GM18511 (cell line): ENCODE results near the gene GABRP.
A peak's percentile ranks its signal among the peaks of the same experiment; 100 is the strongest.
"Not testable (repeated sequence)": the region's sequence is repeated elsewhere in the genome, so short reads cannot be mapped to it uniquely, and the experiment has no call there.

Source experiments
- ATAC-seq: cut with Tn5 transposase; IDR thresholded peaks from one replicate; pipeline ENCODE4 v1.9.1; 2021; ENCODE audit warnings: mild to moderate bottlenecking, moderate library complexity; ENCODE audit not compliant: unreplicated experiment

Gene GABRP

DNA sequence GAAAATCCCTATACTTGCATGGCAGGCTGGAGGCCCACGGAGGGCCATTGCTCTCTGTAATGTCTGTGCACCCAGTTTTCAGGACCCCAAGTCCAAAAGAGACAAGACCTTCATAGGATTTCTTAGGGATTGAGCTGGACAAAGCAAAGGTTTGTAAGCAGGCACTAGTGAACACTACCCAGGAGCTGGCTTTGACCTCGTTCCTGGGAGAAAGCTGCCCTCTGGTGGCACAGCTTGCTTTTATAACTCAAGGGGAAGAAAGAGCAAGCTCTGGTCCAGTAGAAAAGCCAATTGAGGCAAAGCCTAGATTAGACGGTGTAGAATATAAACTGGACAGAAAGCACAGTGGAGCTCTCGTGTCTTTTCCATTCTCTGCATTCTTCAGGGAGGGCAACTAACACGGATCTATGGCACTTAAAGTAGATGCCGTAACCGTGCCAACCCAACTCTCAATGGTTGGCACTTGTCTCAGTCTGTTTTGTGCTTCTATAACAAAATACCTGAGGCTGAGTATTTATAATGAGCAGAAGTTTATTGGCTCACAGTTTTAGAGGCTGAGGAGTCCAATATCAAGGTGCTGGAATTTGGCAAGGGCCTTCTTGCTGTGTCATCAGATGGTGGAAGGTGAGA is 7.9 kb downstream of the GABRP start:
- peak; percentile 80 for ATAC-seq

DNA sequence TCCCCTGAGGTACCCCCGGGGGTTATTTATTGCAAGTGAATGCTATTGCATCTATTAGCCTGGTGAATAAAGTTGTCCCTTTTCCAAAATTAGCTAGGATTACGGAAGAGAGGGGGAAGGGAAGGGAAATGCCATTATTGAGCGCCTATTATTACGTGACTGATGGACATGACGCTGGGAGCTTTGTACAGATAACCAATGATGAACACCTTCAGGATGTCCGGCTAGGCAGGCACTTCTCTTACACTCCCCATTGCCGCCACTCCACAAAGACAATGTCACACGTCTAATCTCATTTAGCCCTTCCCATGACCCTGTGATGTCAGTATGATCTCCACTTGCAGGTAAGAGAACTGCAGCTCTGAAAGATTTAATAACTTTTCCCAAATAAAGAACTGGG is 9.4 kb downstream of the GABRP start:
- ATAC-seq, result no peak

DNA sequence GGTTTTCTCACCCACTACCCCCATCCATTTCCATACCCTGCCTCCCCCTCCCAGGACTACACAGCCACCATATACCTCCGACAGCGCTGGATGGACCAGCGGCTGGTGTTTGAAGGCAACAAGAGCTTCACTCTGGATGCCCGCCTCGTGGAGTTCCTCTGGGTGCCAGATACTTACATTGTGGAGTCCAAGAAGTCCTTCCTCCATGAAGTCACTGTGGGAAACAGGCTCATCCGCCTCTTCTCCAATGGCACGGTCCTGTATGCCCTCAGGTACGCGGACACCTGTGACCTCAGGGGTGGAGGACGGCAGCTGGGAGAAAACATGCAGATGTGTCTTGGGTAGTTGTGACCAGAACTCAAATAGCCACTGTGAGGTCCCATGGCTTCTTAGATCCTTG is 11.6 kb downstream of the GABRP start:
- ATAC-seq, result no peak

DNA sequence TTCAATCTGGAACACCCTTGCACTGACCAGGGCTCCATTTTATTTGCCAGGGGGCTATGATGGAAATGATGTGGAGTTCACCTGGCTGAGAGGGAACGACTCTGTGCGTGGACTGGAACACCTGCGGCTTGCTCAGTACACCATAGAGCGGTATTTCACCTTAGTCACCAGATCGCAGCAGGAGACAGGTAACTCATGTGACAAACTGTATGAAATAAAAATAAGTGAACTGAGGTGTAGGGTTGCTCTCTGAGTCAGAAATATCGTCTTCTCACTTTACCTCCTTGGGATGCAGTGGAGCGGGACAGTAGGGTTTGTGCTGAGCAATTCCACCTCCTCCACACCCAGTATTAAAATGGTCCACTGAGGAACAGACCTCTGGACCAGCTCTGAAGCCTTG is 22.1 kb downstream of the GABRP start:
- no peak for ATAC-seq

DNA sequence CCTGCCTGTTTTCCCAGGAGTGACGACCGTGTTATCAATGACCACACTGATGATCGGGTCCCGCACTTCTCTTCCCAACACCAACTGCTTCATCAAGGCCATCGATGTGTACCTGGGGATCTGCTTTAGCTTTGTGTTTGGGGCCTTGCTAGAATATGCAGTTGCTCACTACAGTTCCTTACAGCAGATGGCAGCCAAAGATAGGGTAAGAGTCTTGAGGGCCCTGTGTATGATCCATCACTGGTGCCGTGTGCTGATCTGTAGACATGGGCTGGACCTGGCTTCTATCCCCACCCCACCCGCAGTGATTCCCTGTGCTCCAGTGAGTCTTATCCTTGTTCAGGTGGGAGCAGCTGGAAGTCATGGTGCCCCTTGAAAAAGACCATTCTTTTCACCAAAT is 26.0 kb downstream of the GABRP start:
- no peak for ATAC-seq

DNA sequence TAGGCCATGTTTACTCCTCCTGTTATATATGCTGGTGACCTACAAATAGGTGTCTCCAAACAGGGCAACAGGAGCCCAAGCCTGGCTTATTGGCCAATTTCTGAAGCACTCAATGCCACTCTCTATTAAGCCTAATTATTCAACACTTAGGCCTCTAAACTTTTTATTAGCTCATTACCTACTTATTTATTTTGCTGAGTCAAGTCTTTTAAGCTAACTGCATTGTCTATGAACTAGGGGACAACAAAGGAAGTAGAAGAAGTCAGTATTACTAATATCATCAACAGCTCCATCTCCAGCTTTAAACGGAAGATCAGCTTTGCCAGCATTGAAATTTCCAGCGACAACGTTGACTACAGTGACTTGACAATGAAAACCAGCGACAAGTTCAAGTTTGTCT is 28.2 kb downstream of the GABRP start:
- no peak for ATAC-seq

DNA sequence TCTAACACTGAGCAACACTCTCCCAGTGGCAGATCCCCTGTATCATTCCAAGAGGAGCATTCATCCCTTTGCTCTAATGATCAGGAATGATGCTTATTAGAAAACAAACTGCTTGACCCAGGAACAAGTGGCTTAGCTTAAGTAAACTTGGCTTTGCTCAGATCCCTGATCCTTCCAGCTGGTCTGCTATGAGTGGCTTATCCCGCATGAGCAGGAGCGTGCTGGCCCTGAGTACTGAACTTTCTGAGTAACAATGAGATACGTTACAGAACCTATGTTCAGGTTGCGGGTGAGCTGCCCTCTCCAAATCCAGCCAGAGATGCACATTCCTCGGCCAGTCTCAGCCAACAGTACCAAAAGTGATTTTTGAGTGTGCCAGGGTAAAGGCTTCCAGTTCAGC is 29.7 kb downstream of the GABRP start:
- ATAC-seq, result no peak

DNA sequence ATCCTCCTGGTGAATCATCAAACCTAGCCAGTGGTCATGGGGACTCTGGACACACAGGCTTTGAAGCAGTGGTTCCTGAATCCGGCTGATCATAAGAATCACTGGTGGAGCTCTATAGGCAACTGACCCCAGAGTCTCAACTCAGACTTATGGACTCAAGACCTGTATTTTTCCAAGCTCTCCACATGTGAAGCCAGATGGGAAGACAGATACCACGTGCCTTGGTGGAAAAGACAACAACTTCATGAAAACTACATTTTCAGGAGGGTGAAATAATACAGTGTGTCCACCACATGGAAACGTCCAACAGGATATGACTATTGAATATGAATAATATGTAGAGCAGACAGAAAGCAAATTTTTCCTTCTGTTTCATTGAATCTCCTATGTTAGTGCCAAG is 33.7 kb downstream of the GABRP start:
- ATAC-seq, result no peak

DNA sequence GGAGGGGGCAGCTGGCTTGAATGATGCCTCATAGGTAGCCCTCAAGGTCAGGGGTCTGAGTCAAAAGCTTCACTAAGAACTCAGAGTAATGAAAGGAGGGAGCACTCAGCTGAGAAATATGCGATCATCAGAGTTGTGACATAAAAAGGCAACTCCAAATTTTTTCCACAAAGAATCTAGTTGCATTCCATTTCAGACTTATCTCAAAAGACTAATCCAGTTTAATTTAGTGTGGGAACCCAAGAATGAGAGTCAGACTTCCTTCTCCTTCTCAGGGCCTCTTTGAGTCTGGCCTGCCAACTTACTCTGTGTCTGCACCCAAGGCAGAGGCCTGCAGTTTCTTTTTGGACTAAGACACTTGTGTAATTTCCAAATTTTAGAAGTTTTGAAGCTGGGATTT is 34.7 kb downstream of the GABRP start:
- no peak for ATAC-seq

DNA sequence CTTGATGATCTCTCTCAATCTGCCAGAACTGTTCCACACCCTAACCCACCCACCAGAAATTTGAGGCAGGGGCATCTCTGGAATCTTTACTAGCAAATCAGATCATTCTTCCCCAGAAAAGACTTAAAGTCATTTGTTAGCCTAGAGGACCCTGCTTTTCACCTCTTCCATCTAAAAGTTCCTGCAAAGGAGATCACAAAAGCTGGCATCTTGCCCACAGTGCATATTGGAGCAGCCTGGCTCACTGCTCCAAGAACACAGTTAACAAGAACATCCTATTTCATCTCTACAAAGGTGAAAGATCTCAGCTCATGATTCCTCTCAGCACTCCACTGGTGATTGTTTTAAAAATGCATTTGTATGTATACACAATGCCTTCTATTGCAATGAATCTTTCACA is 36.3 kb downstream of the GABRP start:
- ATAC-seq, result no peak

DNA sequence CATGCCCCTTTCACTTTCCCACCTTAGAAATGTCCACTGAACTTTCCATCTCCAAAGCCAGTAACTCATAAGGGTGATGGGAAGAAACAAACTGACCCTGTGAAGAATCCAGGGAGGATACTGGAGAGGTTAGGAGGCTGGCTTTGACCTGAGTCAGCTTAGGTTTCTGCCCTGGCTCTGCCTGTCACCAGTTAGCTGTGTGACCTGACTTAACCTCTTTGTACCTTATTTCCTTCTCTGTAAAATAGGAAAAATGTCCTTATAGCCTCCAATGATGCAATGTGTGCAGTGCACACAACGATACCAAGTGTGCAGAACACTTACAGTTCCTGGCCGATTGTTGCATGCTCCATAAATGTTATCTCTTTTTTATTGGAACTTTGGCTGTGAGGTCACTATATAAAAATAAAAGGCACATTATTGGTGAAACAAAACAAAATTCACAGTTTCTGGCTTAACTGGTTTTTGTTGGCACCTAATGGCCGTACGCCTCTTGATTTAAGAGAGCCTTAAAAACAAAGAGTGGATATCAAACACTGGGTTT is 37.8 kb downstream of the GABRP start:
- no peak for ATAC-seq

DNA sequence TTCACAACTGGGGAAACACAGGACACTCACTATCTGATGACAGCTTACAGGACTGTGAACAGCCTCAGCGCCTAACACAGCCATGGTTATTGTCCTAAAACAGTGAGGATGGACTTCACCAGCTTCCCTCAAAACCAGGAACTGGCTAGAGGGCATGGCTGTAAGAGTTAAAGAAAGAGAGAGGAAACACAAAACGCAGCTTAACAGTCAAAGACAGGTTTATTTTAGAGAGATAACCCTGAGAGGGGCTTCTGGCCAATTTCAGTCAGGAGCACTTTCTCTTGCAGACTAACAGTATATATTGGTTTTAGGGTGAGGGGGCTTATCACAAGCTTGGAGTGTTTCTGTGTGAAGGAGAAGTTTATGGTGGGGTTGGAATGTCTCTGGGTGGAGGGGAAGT is 42.6 kb downstream of the GABRP start:
- ATAC-seq, result no peak

DNA sequence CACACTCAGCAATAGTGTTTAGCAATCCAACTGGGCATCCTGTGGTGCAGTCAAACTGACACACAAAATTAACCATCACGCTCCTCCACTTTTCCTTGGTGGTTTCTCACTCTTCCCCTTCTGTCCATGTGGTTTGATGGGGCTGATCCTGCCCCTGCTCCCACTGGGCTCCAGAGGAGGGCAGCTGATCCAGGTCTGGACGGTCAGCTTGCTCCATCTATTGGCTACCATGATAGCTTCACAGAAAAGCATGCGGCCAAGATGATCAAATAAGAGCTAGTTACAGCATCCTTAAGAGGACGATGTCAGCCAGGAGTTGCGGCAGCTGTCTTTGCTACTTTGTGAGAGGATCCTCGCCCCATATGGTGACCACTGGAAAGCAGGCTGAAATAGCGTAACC is 48.7 kb downstream of the GABRP start:
- no peak for ATAC-seq

DNA sequence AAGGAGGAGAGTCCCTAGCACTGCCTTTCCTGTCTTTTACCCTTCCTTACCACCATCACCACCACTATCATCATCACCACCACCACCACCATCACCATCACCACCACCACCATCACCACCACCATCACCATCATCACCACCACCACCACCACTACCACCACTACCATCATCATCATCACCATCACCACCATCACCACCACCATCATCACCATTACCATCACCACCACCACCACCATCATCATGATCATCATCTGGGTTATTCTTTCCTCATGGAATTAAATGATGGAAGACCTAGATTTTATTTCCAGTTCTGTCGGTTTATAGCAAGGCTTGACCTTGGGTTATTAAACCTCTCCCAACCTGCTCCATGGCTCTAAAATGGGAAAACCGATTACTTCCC is 50.5 kb downstream of the GABRP start:
- not testable (repeated sequence) for ATAC-seq

DNA sequence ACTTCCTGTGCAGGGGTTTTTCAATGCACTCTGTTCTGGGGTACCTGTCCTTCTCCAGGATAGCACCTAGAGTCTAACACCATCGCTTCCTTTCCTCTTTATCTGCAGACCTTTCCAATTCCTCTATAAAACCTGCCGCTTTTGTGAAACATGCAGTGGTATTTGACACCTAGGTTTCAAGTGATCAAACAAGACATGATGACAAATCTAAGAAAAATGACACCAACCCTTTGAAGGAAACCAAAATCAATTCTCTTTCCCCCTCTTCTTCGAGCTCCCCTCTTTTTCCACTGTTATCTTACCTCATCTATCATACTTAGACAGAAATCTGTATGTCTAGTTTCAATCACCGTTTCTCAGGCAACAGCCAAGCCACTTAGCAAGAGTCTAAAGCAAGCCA is 52.7 kb downstream of the GABRP start:
- no peak for ATAC-seq

DNA sequence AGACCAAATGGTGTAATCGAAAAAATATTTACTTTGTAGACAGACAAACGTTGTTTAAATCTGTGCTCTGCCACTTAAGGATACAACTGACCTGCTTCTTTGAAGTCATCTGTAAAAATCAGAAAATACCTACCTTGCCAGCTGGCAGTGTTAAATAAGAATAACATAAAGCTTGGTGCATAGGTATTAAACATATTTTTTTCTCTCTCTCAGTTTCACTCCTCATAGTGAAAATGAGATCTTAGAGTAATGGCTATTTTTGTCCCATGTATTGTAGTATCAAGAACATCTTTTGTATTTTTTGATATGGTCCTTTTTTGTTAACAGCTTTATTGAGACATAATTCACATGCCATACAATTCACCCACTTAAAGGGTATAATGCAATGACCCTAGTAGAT is 60.3 kb downstream of the GABRP start:
- peak; percentile 88 for ATAC-seq

DNA sequence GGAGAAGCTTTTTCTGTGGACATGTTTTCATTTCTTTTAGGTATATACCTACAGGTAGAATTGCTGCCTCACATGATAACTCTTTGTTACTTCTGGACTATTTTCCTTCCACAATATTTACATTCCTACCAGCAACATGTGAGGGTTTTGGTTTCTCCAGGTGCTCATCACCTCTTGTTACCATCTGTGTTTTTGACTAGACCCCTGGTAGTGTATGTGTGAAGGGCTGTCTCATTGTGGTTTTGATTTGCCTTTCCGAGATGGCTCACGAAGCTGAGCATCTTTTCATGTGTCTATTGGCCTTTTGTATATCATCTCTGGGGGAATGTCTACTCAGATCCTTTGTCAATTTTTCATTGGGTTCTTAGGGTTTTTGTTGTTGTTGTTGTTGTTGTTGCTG is 61.1 kb downstream of the GABRP start:
- no peak for ATAC-seq

DNA sequence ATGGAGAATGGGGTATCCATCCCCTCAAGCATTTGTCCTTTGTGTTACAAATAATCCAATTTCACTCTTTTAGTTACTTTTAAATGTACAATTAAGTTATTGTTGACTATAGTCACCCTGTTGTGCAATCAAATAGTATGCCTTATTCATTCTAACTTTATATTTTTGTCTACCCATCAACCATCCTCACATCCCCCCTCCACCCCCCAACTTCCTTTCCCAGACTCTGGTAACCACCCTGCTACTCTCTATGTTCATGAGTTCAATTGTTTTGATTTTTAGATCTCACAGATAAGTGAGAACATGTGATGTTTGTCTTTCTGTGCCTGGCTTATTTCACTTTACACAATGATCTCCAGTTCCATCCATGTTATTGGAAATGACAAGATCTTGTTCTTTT is 62.9 kb downstream of the GABRP start:
- ATAC-seq, result no peak

DNA sequence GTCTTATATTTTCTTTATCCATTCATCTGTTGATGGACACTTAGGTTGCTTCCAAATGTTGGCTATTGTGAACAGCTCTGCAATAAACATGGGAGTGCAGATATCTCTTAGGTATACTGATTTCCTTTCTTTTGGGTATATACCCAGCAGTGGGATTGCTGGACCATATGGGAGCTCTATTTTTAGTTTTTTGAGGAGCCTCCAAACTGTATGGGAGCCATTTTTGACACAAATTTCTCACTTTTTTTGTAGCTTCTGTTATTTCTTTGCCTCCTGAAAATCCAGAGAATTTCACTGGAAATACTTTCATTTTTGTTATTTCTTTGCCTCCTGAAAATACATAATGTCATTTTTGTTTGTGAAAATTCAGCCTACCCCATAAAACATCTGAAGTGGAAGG is 63.3 kb downstream of the GABRP start:
- ATAC-seq, result no peak

DNA sequence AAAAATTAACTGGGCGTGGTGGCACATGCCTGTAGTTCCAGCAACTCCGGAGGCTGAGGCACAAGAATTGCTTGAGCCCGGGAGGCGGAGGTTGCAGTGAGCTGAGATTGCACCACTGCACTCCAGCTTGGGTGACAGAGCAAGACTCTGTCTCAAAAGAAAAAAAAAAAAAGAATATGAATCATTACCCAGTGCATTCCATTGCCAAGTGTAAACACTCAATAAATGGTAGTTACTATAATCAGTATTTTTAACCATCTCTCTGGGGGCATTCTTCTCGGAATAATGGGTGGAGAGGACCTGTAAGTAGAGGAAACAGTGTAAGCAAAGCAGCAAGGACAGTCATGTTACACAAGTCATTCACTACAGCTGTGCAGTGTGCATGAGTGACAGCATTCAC is 64.5 kb downstream of the GABRP start:
- ATAC-seq, result no peak

DNA sequence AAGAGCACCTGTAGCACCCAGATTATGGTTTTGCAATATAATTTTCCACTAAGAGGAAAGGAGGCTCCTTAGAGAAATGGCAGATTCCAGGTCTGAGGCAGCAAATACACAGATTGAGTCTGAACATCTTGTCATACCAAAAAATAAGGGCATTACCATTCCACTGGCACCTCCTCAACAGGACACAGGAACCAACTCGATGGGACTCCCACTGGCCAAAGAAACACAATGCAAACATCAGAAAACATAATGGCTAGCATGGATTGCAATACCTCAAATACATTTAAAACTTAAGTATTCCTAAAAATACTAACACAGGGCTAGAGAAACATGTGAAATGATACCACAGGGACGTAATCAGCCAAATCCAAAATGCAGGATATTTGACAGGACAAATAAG is 65.8 kb downstream of the GABRP start:
- ATAC-seq, result no peak

DNA sequence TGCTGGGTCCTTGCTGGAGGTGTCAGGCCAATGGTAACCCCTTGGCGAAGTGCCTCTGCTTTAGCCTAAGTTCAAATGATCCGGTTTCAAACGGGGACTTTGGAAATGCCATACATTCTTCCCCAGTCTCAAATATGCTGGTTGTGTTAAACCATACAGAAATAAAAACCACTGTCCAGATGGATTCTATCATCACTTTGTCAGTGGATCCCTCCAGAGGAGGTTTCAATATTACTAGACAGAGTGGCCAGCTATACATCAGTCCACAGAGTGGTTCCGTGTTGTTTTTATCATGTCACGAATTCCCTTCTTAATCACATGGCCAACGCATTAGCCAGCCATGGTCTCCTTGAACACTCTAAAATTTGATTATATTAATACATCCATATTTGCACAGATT is 71.0 kb downstream of the GABRP start:
- ATAC-seq, result no peak

DNA sequence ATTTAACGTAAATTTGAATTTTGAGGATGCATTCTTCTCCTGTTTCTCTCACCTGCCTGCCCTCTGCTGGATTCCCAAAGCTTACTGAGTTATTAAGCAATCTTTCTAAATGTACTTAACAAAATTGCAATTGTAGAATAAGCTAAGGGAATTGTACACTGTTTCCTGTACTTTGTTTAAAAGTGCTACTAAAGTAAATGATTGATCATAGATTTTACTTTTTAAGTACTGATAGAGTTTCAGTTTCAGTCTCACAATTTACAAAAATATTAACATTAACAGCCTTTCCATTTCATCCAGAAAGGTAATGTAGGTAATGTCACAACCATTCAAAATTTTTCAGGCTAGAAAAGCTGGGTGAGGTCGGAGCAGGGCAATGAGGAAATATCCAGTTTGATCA is 73.5 kb downstream of the GABRP start:
- ATAC-seq, result peak; percentile 55
